Measurements from ENCODE around the gene COL8A2. TPM values are rescaled to one million over a fixed set of nuclear protein-coding genes. Genes with fewer than 3 reads are reported as not detected.

Gene COL8A2
- total and polyA plus RNA-seq, 9 donors, result 4.3 to 37.4 (median 16.6) TPM

DNA sequence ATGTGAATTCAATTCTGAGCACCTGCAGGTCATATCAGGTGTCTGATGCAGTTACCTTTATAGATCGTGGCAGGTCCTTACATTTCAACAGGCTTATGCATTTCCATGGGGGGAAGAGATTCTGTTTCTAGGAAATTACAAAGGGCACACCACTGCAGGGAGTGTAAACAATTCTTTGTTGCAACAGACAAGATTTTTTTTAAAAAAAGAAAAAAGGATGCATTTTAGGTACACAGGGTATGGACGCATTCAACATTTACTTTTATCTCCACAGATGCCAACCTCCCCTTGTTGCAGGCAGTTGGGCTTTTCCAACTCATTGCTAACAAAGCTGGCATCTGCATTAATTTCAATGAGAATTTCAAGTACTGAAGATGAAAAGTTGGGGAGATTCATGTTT, 54.7 kb downstream of the COL8A2 start:
- WGBS (ENCODE audit: insufficient coverage), result no CpG with 5 or more reads among the region's 2 CpGs
- no peak overlapping the region for H3K27ac ChIP-seq (ENCODE audit: low read length)
- no peaks in the 10 kb centered on the region for H3K4me1 ChIP-seq (ENCODE audit: control insufficient read depth, insufficient read depth, low read length)
- H3K4me3 ChIP-seq (ENCODE audit: low read length), result no peak overlapping the region
- no peak for DNase-seq
- no peaks in the 10 kb centered on the region for H3K27me3 ChIP-seq (ENCODE audit: control insufficient read depth, insufficient read depth, low read length)
- H3K36me3 ChIP-seq (ENCODE audit: control insufficient read depth, insufficient read depth, low read length), result no peaks in the 10 kb centered on the region
- H3K9me3 ChIP-seq (replicated peaks; ENCODE audit: control insufficient read depth, low read depth, low read length), result no peaks in the 10 kb centered on the region

- no peaks in the 10 kb centered on the region for H3K27me3 ChIP-seq (ENCODE audit: control insufficient read depth, insufficient read depth, low read length)
- no CpG with 5 or more reads among the region's 2 CpGs for WGBS (ENCODE audit: insufficient coverage)
- H3K4me1 ChIP-seq (ENCODE audit: control insufficient read depth, insufficient read depth, low read length), result no peaks in the 10 kb centered on the region
- H3K4me3 ChIP-seq (ENCODE audit: low read length), result no peak overlapping the region
- no peak overlapping the region for H3K27ac ChIP-seq (ENCODE audit: low read length)
- no peaks in the 10 kb centered on the region for H3K9me3 ChIP-seq (replicated peaks; ENCODE audit: control insufficient read depth, low read depth, low read length)
- H3K36me3 ChIP-seq (ENCODE audit: control insufficient read depth, insufficient read depth, low read length), result no peaks in the 10 kb centered on the region
- DNase-seq, result no peak
These were observed 56.2 kb downstream of the COL8A2 start for GRCh38 chr1:36068866-36069265.

DNA sequence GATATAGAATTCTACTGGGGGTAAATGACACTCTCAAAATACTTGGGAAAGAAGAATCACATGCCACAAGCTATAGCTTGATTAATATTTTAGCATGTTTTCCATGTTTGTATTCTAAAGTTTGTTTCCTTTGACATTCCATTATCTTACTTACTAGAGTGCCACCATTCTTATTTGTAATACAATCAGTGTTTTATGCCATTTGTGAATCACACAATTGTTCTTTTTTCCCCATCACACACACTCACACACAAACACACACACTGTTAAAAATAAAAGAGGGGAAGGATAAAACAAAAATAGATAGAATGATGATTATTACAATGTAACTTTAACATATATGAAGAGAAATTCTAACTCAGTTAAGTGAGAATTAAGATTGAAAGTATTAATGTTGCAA, 57.2 kb downstream of the COL8A2 start:
- Histone ChIP-seq H3K36me3 (ENCODE audit: control insufficient read depth, insufficient read depth, low read length) (no peaks in the 10 kb centered on the region), H3K4me3 (ENCODE audit: low read length) (no peak overlapping the region), H3K9me3 (replicated peaks; ENCODE audit: control insufficient read depth, low read depth, low read length) (no peaks in the 10 kb centered on the region), H3K27me3 (ENCODE audit: control insufficient read depth, insufficient read depth, low read length) (no peaks in the 10 kb centered on the region), H3K27ac (ENCODE audit: low read length) (no peak overlapping the region), H3K4me1 (ENCODE audit: control insufficient read depth, insufficient read depth, low read length) (no peaks in the 10 kb centered on the region)
- no peak for DNase-seq

GRCh38 chr1:36062315-36062714, 62.7 kb downstream of the COL8A2 start:
- H3K9me3 ChIP-seq (replicated peaks; ENCODE audit: control insufficient read depth, low read depth, low read length), result no peaks in the 10 kb centered on the region
- WGBS (ENCODE audit: insufficient coverage), result no CpG with 5 or more reads among the region's 1 CpG
- no peak overlapping the region for H3K27ac ChIP-seq (ENCODE audit: low read length)
- H3K27me3 ChIP-seq (ENCODE audit: control insufficient read depth, insufficient read depth, low read length), result no peaks in the 10 kb centered on the region
- H3K4me3 ChIP-seq (ENCODE audit: low read length), result no peak overlapping the region
- no peaks in the 10 kb centered on the region for H3K4me1 ChIP-seq (ENCODE audit: control insufficient read depth, insufficient read depth, low read length)
- peaks cover 2% of the 10 kb centered on the region for H3K36me3 ChIP-seq (ENCODE audit: control insufficient read depth, insufficient read depth, low read length)
- DNase-seq, result no peak

GRCh38 chr1:36055706-36056105, 69.3 kb downstream of the COL8A2 start:
- H3K27ac ChIP-seq (ENCODE audit: low read length), result no peak overlapping the region
- H3K27me3 ChIP-seq (ENCODE audit: control insufficient read depth, insufficient read depth, low read length), result no peaks in the 10 kb centered on the region
- no peaks in the 10 kb centered on the region for H3K9me3 ChIP-seq (replicated peaks; ENCODE audit: control insufficient read depth, low read depth, low read length)
- no peak overlapping the region for H3K4me3 ChIP-seq (ENCODE audit: low read length)
- DNase-seq, result no peak
- peaks cover 16% of the 10 kb centered on the region for H3K36me3 ChIP-seq (ENCODE audit: control insufficient read depth, insufficient read depth, low read length)
- WGBS (ENCODE audit: insufficient coverage), result no CpG with 5 or more reads among the region's 5 CpGs
- no peaks in the 10 kb centered on the region for H3K4me1 ChIP-seq (ENCODE audit: control insufficient read depth, insufficient read depth, low read length)

GRCh38 chr1:36053978-36054377, 71.0 kb downstream of the COL8A2 start:
- DNase-seq, result no peak
- peaks cover 15% of the 10 kb centered on the region for H3K36me3 ChIP-seq (ENCODE audit: control insufficient read depth, insufficient read depth, low read length)
- H3K27ac ChIP-seq (ENCODE audit: low read length), result no peak overlapping the region
- H3K9me3 ChIP-seq (replicated peaks; ENCODE audit: control insufficient read depth, low read depth, low read length), result no peaks in the 10 kb centered on the region
- H3K4me3 ChIP-seq (ENCODE audit: low read length), result no peak overlapping the region
- H3K4me1 ChIP-seq (ENCODE audit: control insufficient read depth, insufficient read depth, low read length), result no peaks in the 10 kb centered on the region
- H3K27me3 ChIP-seq (ENCODE audit: control insufficient read depth, insufficient read depth, low read length), result no peaks in the 10 kb centered on the region

DNA sequence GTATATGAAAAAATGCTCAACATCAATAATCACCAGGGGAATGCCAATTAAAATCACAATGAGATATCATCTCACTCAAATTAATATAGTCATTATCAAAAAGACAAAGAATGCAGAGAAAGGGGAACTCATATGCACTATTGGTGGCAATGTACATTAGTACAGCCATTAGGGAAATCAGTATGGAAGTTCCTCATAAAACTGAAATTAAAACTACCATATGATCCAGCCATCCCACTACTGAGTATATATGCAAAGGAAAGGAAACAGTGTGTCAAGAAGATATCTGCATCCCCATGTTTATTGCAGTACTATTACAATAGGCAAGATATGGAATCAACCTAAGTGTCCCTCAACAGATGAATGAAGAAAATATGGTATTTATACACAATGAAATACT, 73.2 kb downstream of the COL8A2 start:
- Histone ChIP-seq H3K4me3 (ENCODE audit: low read length) (no peak overlapping the region), H3K36me3 (ENCODE audit: control insufficient read depth, insufficient read depth, low read length) (peaks cover 27% of the 10 kb centered on the region), H3K4me1 (ENCODE audit: control insufficient read depth, insufficient read depth, low read length) (no peaks in the 10 kb centered on the region), H3K9me3 (replicated peaks; ENCODE audit: control insufficient read depth, low read depth, low read length) (peaks cover 3% of the 10 kb centered on the region), H3K27ac (ENCODE audit: low read length) (no peak overlapping the region), H3K27me3 (ENCODE audit: control insufficient read depth, insufficient read depth, low read length) (no peaks in the 10 kb centered on the region)
- no peak for DNase-seq

Other genes with a start within 250 kb of the COL8A2 start
- 7.0 TPM for gene AGO1, start 242.0 kb downstream of the COL8A2 start, total RNA-seq
- gene AGO1, start 242.0 kb downstream of the COL8A2 start, polyA plus RNA-seq (ENCODE audit: insufficient read depth in 1 of 8, insufficient read length in 8 of 8, low replicate concordance in 1 of 8), result 10 to 100 TPM in 3 of 8 donors, 1 to 10 TPM in 5; 7.0 to 11.9 (median 9.1) TPM
- gene AGO3, start 194.1 kb downstream of the COL8A2 start, total RNA-seq, result 25.9 TPM
- 10 to 100 TPM in 2 of 8 donors, 1 to 10 TPM in 6; 5.6 to 12.3 (median 9.3) TPM for gene AGO3, start 194.1 kb downstream of the COL8A2 start, polyA plus RNA-seq (ENCODE audit: insufficient read depth in 1 of 8, insufficient read length in 8 of 8, low replicate concordance in 1 of 8)
- 0.53 TPM for gene TEKT2, start 41.1 kb downstream of the COL8A2 start, total RNA-seq
- 1 to 10 TPM in 1 of 8 donors, under 1 TPM in 7; 0.36 to 1.4 (median 0.56) TPM for gene TEKT2, start 41.1 kb downstream of the COL8A2 start, polyA plus RNA-seq (ENCODE audit: insufficient read depth in 1 of 8, insufficient read length in 8 of 8, low replicate concordance in 1 of 8)
- gene ADPRS, start 36.3 kb downstream of the COL8A2 start, total RNA-seq, result 28.5 TPM
- 10 to 100 TPM; 24.9 to 30.7 (median 27.6) TPM for gene ADPRS, start 36.3 kb downstream of the COL8A2 start, polyA plus RNA-seq (ENCODE audit: insufficient read depth in 1 of 8, insufficient read length in 8 of 8, low replicate concordance in 1 of 8)
- gene TRAPPC3, start 24.3 kb upstream of the COL8A2 start, total RNA-seq, result 42.1 TPM
- 10 to 100 TPM; 32.4 to 41.9 (median 35.8) TPM for gene TRAPPC3, start 24.3 kb upstream of the COL8A2 start, polyA plus RNA-seq (ENCODE audit: insufficient read depth in 1 of 8, insufficient read length in 8 of 8, low replicate concordance in 1 of 8)
- gene MAP7D1, start 30.9 kb upstream of the COL8A2 start, total RNA-seq, result 72.8 TPM
- gene MAP7D1, start 30.9 kb upstream of the COL8A2 start, polyA plus RNA-seq (ENCODE audit: insufficient read depth in 1 of 8, insufficient read length in 8 of 8, low replicate concordance in 1 of 8), result 100 to 1,000 TPM; 133 to 197 (median 170) TPM
- 55.6 TPM for gene THRAP3, start 99.2 kb upstream of the COL8A2 start, total RNA-seq
- gene THRAP3, start 99.2 kb upstream of the COL8A2 start, polyA plus RNA-seq (ENCODE audit: insufficient read depth in 1 of 8, insufficient read length in 8 of 8, low replicate concordance in 1 of 8), result 100 to 1,000 TPM in 2 of 8 donors, 10 to 100 TPM in 6; 73.3 to 111 (median 92.7) TPM
- 2.3 TPM for gene SH3D21, start 181.1 kb upstream of the COL8A2 start, total RNA-seq
- 1 to 10 TPM; 2.5 to 5.9 (median 3.5) TPM for gene SH3D21, start 181.1 kb upstream of the COL8A2 start, polyA plus RNA-seq (ENCODE audit: insufficient read depth in 1 of 8, insufficient read length in 8 of 8, low replicate concordance in 1 of 8)
- 58.3 TPM for gene EVA1B, start 198.4 kb upstream of the COL8A2 start, total RNA-seq
- gene EVA1B, start 198.4 kb upstream of the COL8A2 start, polyA plus RNA-seq (ENCODE audit: insufficient read depth in 1 of 8, insufficient read length in 8 of 8, low replicate concordance in 1 of 8), result 10 to 100 TPM; 28.5 to 55.7 (median 45.5) TPM